HCT116 (cell line): ENCODE results near the gene BNIPL.

ENCODE experiments used
- EZH2 ChIP-seq: fragments of 200-600 bp; sonication (generic); IDR thresholded peaks from 2 replicates; pipeline ENCODE4 v1.6.1; 2017; ENCODE audit warnings: antibody characterized with exemption, mixed run types
- POLR2A ChIP-seq: IDR thresholded peaks from 2 replicates; pipeline ENCODE4 v1.7.0; 2011; ENCODE audit warnings: borderline replicate concordance; ENCODE audit not compliant: insufficient read depth, insufficient read length; ENCODE audit errors: extremely low read depth
- SIN3A ChIP-seq: IDR thresholded peaks from 2 replicates; pipeline ENCODE4 v1.6.1; 2012; ENCODE audit warnings: low read depth
- SRF ChIP-seq: IDR thresholded peaks from 2 replicates; pipeline ENCODE4 v1.6.1; 2012; ENCODE audit warnings: low read depth
- YY1 ChIP-seq: IDR thresholded peaks from 2 replicates; pipeline ENCODE4 v1.6.1; 2011; ENCODE audit warnings: low read length, low read depth, moderate library complexity, mild to moderate bottlenecking; ENCODE audit not compliant: insufficient replicate concordance; ENCODE audit errors: extremely low read depth
- TF ChIP-seq, protein P1 (sequence below), 3 experiments: fragments of 200-600 bp in 1 of 3; sonication (generic) in 1 of 3; IDR thresholded peaks in 2 of 3; conservative IDR thresholded peaks in 1 of 3; 2 replicates each; pipeline ENCODE4 v1.5.1; 2012 to 2017; ENCODE audit warnings: low read depth in 2 of 3, low read length in 2 of 3, antibody characterized with exemption in 1 of 3, borderline replicate concordance in 1 of 3, control low read depth in 1 of 3, mild to moderate bottlenecking in 1 of 3, mixed read lengths in 1 of 3, mixed run types in 1 of 3, moderate library complexity in 1 of 3; ENCODE audit not compliant: insufficient read depth in 1 of 3

DNA sequence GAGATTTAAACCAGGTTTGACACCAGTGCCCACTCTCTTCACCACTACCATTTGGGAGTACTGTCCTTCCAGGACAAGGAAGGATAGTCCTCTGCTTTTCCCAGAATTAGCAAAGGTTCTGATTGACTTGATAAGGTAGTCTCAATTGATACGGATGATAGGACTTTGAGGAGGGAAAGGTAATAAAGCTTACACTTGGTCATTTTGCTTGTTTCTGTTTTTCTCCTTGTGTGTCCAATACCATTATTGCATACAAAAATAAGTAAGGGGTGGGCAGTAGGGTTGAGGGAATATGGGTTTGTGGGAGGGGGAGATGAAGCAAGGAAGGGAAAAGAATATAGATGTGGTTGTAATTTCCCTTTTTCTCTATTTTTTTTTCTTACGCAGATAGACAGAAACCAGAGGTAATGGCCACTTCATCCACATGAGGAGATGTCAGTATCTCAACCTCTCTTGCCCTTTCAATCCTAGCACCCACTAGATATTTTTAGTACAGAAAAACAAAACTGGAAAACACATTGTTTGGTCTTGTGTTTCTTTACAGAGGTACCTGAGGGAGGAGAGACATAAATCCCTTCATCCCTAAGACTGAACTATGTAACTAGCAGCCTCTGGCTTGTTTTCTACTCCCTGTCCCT is 13.8 kb downstream of the BNIPL start:
- TF ChIP-seq YY1 = no peak
- TF ChIP-seq EZH2 = no peak
- TF ChIP-seq, protein P1, sequence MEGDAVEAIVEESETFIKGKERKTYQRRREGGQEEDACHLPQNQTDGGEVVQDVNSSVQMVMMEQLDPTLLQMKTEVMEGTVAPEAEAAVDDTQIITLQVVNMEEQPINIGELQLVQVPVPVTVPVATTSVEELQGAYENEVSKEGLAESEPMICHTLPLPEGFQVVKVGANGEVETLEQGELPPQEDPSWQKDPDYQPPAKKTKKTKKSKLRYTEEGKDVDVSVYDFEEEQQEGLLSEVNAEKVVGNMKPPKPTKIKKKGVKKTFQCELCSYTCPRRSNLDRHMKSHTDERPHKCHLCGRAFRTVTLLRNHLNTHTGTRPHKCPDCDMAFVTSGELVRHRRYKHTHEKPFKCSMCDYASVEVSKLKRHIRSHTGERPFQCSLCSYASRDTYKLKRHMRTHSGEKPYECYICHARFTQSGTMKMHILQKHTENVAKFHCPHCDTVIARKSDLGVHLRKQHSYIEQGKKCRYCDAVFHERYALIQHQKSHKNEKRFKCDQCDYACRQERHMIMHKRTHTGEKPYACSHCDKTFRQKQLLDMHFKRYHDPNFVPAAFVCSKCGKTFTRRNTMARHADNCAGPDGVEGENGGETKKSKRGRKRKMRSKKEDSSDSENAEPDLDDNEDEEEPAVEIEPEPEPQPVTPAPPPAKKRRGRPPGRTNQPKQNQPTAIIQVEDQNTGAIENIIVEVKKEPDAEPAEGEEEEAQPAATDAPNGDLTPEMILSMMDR (IDR thresholded peaks at IDR 0.05 in 2 of 3, conservative IDR thresholded peaks at IDR 0.05 in 1 of 3; ENCODE audit: borderline replicate concordance in 1 of 3, insufficient read depth in 1 of 3, low read depth in 2 of 3, low read length in 2 of 3) = no peak
- TF ChIP-seq SRF = no peak
- TF ChIP-seq POLR2A = no peak
- no peak for TF ChIP-seq SIN3A
